SK-N-SH (cell line): Measurements from ENCODE around the gene BABAM2. TPM values are rescaled to one million over a fixed set of nuclear protein-coding genes. Genes with fewer than 3 reads are reported as not detected.

ENCODE experiments used
- CTCF ChIA-PET: fragments of 300-600, 350-600 bp; formaldehyde crosslinking; extraction: SDS; loops from one replicate; lab custom pipeline; 2021; lab: Yijun Ruan, JAX
- POLR2A ChIA-PET: fragments of 350-600 bp; sonication (Branson Sonifier 250); formaldehyde crosslinking; extraction: SDS; loops from one replicate; lab custom pipeline; 2020; ENCODE audit warnings: antibody characterized with exemption, inconsistent platforms; lab: Yijun Ruan, JAX
- DNase-seq: peaks from one replicate; pipeline ENCODE4 v3.0.0; 2012
- H2AFZ ChIP-seq: fragments of 200-600 bp; sonication (generic); 2 replicates; pipeline ENCODE4 v1.8.1; 2016; ENCODE audit warnings: antibody characterized with exemption, mild to moderate bottlenecking, low read depth
- H3F3A ChIP-seq: fragments of 200-600 bp; sonication (generic); replicated peaks from 2 replicates; pipeline ENCODE3; 2016; ENCODE audit warnings: antibody characterized with exemption, mild to moderate bottlenecking; ENCODE audit not compliant: insufficient read depth
- H3K27ac ChIP-seq, 2 experiments: fragments of 200-500 bp in 1 of 2; fragments of 200-600 bp in 1 of 2; sonication (Bioruptor generic) in 1 of 2; sonication (generic), shearing (Covaris generic) in 1 of 2; 2 replicates each; pipeline versions ENCODE4 v1.5.1 to v1.6.1; 2014 to 2016; ENCODE audit warnings: low read depth in 2 of 2, inconsistent platforms in 1 of 2, low read length in 1 of 2, mild to moderate bottlenecking in 1 of 2, mixed read lengths in 1 of 2
- H3K27me3 ChIP-seq: fragments of 200-600 bp; sonication (generic), shearing (Covaris generic); 2 replicates; pipeline ENCODE4 v1.6.1; 2016; ENCODE audit warnings: mixed run types; ENCODE audit not compliant: insufficient read depth
- H3K36me3 ChIP-seq, 2 experiments: fragments of 200-500 bp in 1 of 2; fragments of 200-600 bp in 1 of 2; sonication (Bioruptor generic) in 1 of 2; sonication (generic) in 1 of 2; replicated peaks in 1 of 2; 2 replicates each; pipeline versions ENCODE3 to v1.5.1; 2014 to 2016; ENCODE audit warnings: low read length in 1 of 2, mild to moderate bottlenecking in 1 of 2; ENCODE audit not compliant: insufficient read depth in 2 of 2, control insufficient read depth in 1 of 2
- H3K4me1 ChIP-seq, 2 experiments: fragments of 200-500 bp in 1 of 2; fragments of 200-600 bp in 1 of 2; sonication (Bioruptor generic) in 1 of 2; sonication (generic), shearing (Covaris generic) in 1 of 2; 2 replicates each; pipeline versions ENCODE4 v1.5.1 to v1.6.1; 2014 to 2016; ENCODE audit warnings: low read depth in 1 of 2, low read length in 1 of 2, mixed run types in 1 of 2; ENCODE audit not compliant: insufficient read depth in 2 of 2, control insufficient read depth in 1 of 2
- H3K4me2 ChIP-seq: fragments of 200-600 bp; sonication (generic), shearing (Covaris generic); 2 replicates; pipeline ENCODE4 v1.6.1; 2017; ENCODE audit warnings: mixed run types
- H3K4me3 ChIP-seq, 2 experiments: fragments of 200-500 bp in 1 of 2; fragments of 200-600 bp in 1 of 2; sonication (Bioruptor generic) in 1 of 2; sonication (generic), shearing (Covaris generic) in 1 of 2; 2 replicates each; pipeline versions ENCODE4 v1.5.1 to v1.8.1; 2014 to 2016; ENCODE audit warnings: low read depth in 2 of 2, inconsistent platforms in 1 of 2, low read length in 1 of 2, mild to moderate bottlenecking in 1 of 2, mixed read lengths in 1 of 2, moderate library complexity in 1 of 2
- H3K79me2 ChIP-seq: fragments of 200-600 bp; sonication (generic); 2 replicates; pipeline ENCODE4 v1.8.1; 2017; ENCODE audit warnings: mild to moderate bottlenecking; ENCODE audit not compliant: insufficient read depth
- H3K9ac ChIP-seq: fragments of 200-600 bp; sonication (generic); 2 replicates; pipeline ENCODE4 v1.6.1; 2017; ENCODE audit warnings: mixed run types
- H3K9me2 ChIP-seq: fragments of 200-600 bp; sonication (generic); 2 replicates; pipeline ENCODE4 v1.6.1; 2017; ENCODE audit warnings: mixed run types
- H3K9me3 ChIP-seq: fragments of 200-600 bp; sonication (generic); 2 replicates; pipeline ENCODE4 v1.6.1; 2017; ENCODE audit warnings: mixed run types, mild to moderate bottlenecking, moderate library complexity
- H4K20me1 ChIP-seq: fragments of 200-600 bp; sonication (generic); 2 replicates; pipeline ENCODE4 v1.6.1; 2017; ENCODE audit warnings: mild to moderate bottlenecking, mixed run types; ENCODE audit not compliant: insufficient read depth
- CHD2 ChIP-seq: fragments of 150-350 bp; IDR thresholded peaks from 2 replicates; pipeline ENCODE4 v1.6.1; 2018; ENCODE audit warnings: low read length; ENCODE audit not compliant: partially characterized antibody
- ELF1 ChIP-seq: IDR thresholded peaks from 2 replicates; pipeline ENCODE4 v1.4.0; 2012
- EP300 ChIP-seq, 2 experiments: IDR thresholded peaks; 2 replicates each; pipeline versions ENCODE4 v1.4.0 to v1.6.1; 2012; ENCODE audit warnings: borderline replicate concordance in 1 of 2, low read depth in 1 of 2, low read length in 1 of 2
- EZH2phosphoT487 ChIP-seq: fragments of 200-600 bp; sonication (generic); IDR thresholded peaks from 2 replicates; pipeline ENCODE4 v1.6.1; 2017; ENCODE audit warnings: low read depth, mixed run types, mild to moderate bottlenecking, antibody characterized with exemption, moderate library complexity, borderline replicate concordance
- FOXM1 ChIP-seq: IDR thresholded peaks from 2 replicates; pipeline ENCODE4 v1.4.0; 2012; ENCODE audit warnings: low read depth, mild to moderate bottlenecking
- GABPA ChIP-seq: IDR thresholded peaks from 2 replicates; pipeline ENCODE4 v1.4.0; 2012; ENCODE audit warnings: low read depth, mild to moderate bottlenecking
- GATA2 ChIP-seq: sonication (generic); formaldehyde crosslinking; IDR thresholded peaks from 2 replicates; pipeline ENCODE4 v1.5.0; 2020; ENCODE audit warnings: mild to moderate bottlenecking, missing genetic modification reagents
- MEF2A ChIP-seq: IDR thresholded peaks from 2 replicates; pipeline ENCODE4 v1.4.0; 2012; ENCODE audit warnings: low read depth, borderline replicate concordance
- MXI1 ChIP-seq: IDR thresholded peaks from 2 replicates; pipeline ENCODE4 v1.6.1; 2012; ENCODE audit warnings: mild to moderate bottlenecking, low read depth, low read length, improper control_type of control experiment
- NRF1 ChIP-seq: IDR thresholded peaks from 2 replicates; pipeline ENCODE4 v1.6.1; 2012; ENCODE audit warnings: low read depth, mild to moderate bottlenecking, low read length
- RFX5 ChIP-seq: IDR thresholded peaks from 2 replicates; pipeline ENCODE4 v1.6.1; 2012; ENCODE audit warnings: mild to moderate bottlenecking, improper control_type of control experiment, low read length
- RXRA ChIP-seq: IDR thresholded peaks from 2 replicates; pipeline ENCODE4 v1.4.0; 2012; ENCODE audit warnings: low read depth, mild to moderate bottlenecking, borderline replicate concordance
- TAF1 ChIP-seq: IDR thresholded peaks from 2 replicates; pipeline ENCODE4 v1.6.1; 2012; ENCODE audit warnings: low read depth, mild to moderate bottlenecking, low read length, moderate library complexity, borderline replicate concordance
- TCF12 ChIP-seq: IDR thresholded peaks from 2 replicates; pipeline ENCODE4 v1.4.0; 2012
- TEAD4 ChIP-seq: IDR thresholded peaks from 2 replicates; pipeline ENCODE4 v1.4.0; 2012; ENCODE audit warnings: mild to moderate bottlenecking, borderline replicate concordance; ENCODE audit not compliant: insufficient read depth
- YY1 ChIP-seq: IDR thresholded peaks from 2 replicates; pipeline ENCODE4 v1.4.0; 2012; ENCODE audit warnings: low read depth, mild to moderate bottlenecking
- WGBS: methylation state at CpG from one replicate; pipeline ENCODE4 v1.1.6; 2017; ENCODE audit warnings: low lambda C conversion rate; 5-methylcytosine and 5-hydroxymethylcytosine counted together
- polyA plus RNA-seq, 3 experiments: library from polyadenylated mRNA; depleted of rRNA; stranded (reverse); fragments of >200 nt; gene quantifications; 2 replicates each; pipeline ENCODE4 v1.2.3, GENCODE V29; 2012
- TF ChIP-seq, protein P1 (sequence below): fragments of 200-600 bp; sonication (generic); IDR thresholded peaks from 2 replicates; pipeline ENCODE4 v1.6.1; 2017; ENCODE audit warnings: antibody characterized with exemption, mild to moderate bottlenecking, moderate library complexity
- TF ChIP-seq, protein P2 (sequence below): IDR thresholded peaks from 2 replicates; pipeline ENCODE4 v1.4.0; 2012; ENCODE audit warnings: low read depth
- TF ChIP-seq, protein P3 (sequence below): IDR thresholded peaks from 2 replicates; pipeline ENCODE4 v1.4.0; 2012; ENCODE audit warnings: low read depth, borderline replicate concordance
- TF ChIP-seq, protein P4 (sequence below): fragments of 150-350 bp; IDR thresholded peaks from 2 replicates; pipeline ENCODE4 v1.6.1; 2016; ENCODE audit warnings: mild to moderate bottlenecking, low read depth, low read length

BABAM2 gene
- polyA plus RNA-seq, 1 of the 3 experiments (the other 2 are of a cell fraction): 34.0 TPM

DNA sequence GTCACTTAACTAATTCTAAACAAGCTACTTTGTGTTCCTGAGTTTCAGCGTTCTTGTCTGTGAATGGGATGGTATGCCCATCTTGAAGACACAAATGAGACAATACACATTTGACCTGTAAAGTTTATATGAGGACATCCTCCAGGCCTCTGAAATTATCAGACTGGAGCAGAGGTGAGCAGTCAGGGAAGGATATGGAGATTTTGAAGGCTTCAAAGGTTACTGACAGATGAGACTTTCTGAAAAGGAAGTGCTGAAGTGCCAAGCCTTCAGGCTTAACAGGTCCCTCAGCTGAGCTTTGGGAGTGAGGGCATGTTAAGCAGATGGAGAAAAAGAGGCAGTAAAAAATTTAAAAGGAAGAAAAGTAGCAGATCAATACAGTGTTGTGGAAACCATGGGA is 391.2 kb downstream of the BABAM2 start:
- no peaks in the 10 kb centered on the region for H3K27me3 ChIP-seq
- no peak for DNase-seq
- H3K9ac ChIP-seq: no peak overlapping the region
- H3K36me3 ChIP-seq: no peaks in the 10 kb centered on the region
- no peaks in the 10 kb centered on the region for H4K20me1 ChIP-seq
- POLR2A ChIA-PET: no interaction called here
- TF ChIP-seq TCF12: no peak
- TF ChIP-seq CHD2: no peak
- TF ChIP-seq, protein P1, sequence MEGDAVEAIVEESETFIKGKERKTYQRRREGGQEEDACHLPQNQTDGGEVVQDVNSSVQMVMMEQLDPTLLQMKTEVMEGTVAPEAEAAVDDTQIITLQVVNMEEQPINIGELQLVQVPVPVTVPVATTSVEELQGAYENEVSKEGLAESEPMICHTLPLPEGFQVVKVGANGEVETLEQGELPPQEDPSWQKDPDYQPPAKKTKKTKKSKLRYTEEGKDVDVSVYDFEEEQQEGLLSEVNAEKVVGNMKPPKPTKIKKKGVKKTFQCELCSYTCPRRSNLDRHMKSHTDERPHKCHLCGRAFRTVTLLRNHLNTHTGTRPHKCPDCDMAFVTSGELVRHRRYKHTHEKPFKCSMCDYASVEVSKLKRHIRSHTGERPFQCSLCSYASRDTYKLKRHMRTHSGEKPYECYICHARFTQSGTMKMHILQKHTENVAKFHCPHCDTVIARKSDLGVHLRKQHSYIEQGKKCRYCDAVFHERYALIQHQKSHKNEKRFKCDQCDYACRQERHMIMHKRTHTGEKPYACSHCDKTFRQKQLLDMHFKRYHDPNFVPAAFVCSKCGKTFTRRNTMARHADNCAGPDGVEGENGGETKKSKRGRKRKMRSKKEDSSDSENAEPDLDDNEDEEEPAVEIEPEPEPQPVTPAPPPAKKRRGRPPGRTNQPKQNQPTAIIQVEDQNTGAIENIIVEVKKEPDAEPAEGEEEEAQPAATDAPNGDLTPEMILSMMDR: no peak
- TF ChIP-seq, protein P2, sequence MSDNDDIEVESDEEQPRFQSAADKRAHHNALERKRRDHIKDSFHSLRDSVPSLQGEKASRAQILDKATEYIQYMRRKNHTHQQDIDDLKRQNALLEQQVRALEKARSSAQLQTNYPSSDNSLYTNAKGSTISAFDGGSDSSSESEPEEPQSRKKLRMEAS: no peak
- no peak for TF ChIP-seq GATA2 (CRISPR knock-in tag)
- TF ChIP-seq TAF1: no peak
- TF ChIP-seq, protein P3, sequence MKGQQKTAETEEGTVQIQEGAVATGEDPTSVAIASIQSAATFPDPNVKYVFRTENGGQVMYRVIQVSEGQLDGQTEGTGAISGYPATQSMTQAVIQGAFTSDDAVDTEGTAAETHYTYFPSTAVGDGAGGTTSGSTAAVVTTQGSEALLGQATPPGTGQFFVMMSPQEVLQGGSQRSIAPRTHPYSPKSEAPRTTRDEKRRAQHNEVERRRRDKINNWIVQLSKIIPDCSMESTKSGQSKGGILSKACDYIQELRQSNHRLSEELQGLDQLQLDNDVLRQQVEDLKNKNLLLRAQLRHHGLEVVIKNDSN: no peak
- no peak for TF ChIP-seq NRF1
- no peak for TF ChIP-seq EP300 (IDR thresholded peaks at IDR 0.05; ENCODE audit: borderline replicate concordance in 1 of 2, low read depth in 1 of 2, low read length in 1 of 2)
- no peak overlapping the region for H3K27ac ChIP-seq
- H3K79me2 ChIP-seq: no peaks in the 10 kb centered on the region
- H3K4me2 ChIP-seq: no peak overlapping the region
- WGBS: 100% methylated on average over 1 of the region's 1 CpG
- no peak overlapping the region for H2AFZ ChIP-seq
- peaks cover 10% of the 10 kb centered on the region for H3F3A ChIP-seq
- no peak overlapping the region for H3K4me3 ChIP-seq
- CTCF ChIA-PET: interaction anchor here (0.9 to 1.5 kb wide), 4 partner anchors 9 to 245 kb away, joined by 3 to 4 read pairs (median 4); no protein-coding TSS in a partner anchor
- no peaks in the 10 kb centered on the region for H3K9me3 ChIP-seq
- H3K4me1 ChIP-seq: peaks cover 0 to 9% of the 10 kb centered on the region in 2 experiments; a peak in 3 of 4 replicates
- H3K9me2 ChIP-seq: no peaks in the 10 kb centered on the region

DNA sequence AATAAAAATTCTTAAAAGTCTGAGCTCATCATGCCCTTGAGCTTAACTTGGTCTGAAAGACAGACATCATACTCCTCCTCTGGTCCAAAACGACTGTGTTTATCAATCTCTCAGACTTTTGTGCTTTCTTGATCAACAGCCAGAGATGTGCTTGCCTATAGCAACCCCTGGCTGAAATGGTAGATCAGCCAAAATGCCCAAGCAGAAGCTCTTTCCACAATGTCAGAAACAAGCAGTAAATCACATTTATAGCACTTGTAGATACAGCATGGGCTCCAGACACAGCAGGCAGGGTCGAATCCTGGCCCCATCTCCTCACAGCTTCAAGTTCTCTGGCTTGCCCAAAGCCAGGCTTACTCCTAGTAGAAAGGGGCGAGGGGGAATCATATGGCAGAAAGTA is 391.7 kb downstream of the BABAM2 start:
- Histone ChIP-seq H3K27me3 (no peaks in the 10 kb centered on the region), H3K9me2 (no peaks in the 10 kb centered on the region), H3K27ac (no peak overlapping the region), H3K9ac (no peak overlapping the region), H3K9me3 (no peaks in the 10 kb centered on the region), H3K79me2 (no peaks in the 10 kb centered on the region), H3K4me2 (no peak overlapping the region), H3K4me1 (peaks cover 0 to 4% of the 10 kb centered on the region in 2 experiments; a peak in 2 of 4 replicates), H4K20me1 (no peaks in the 10 kb centered on the region), H3K4me3 (no peak overlapping the region), H2AFZ (no peak overlapping the region), H3K36me3 (no peaks in the 10 kb centered on the region)
- CTCF ChIA-PET: interaction anchor here (0.9 to 1.5 kb wide), 4 partner anchors 9 to 245 kb away, joined by 3 to 4 read pairs (median 4); no protein-coding TSS in a partner anchor
- 80% methylated on average over 3 of the region's 3 CpGs for WGBS
- TF ChIP-seq NRF1 (no peak), FOXM1 (no peak), TCF12 (no peak), RFX5 (no peak), MXI1 (no peak), MEF2A (no peak), RXRA (no peak), YY1 (no peak), EZH2phosphoT487 (no peak), ELF1 (no peak), TEAD4 (no peak), EP300 (IDR thresholded peaks at IDR 0.05; ENCODE audit: borderline replicate concordance in 1 of 2, low read depth in 1 of 2, low read length in 1 of 2) (no peak), GABPA (no peak)
- TF ChIP-seq, protein P4, sequence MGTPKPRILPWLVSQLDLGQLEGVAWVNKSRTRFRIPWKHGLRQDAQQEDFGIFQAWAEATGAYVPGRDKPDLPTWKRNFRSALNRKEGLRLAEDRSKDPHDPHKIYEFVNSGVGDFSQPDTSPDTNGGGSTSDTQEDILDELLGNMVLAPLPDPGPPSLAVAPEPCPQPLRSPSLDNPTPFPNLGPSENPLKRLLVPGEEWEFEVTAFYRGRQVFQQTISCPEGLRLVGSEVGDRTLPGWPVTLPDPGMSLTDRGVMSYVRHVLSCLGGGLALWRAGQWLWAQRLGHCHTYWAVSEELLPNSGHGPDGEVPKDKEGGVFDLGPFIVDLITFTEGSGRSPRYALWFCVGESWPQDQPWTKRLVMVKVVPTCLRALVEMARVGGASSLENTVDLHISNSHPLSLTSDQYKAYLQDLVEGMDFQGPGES: no peak
- TF ChIP-seq, protein P3: no peak
- TF ChIP-seq, all 33 proteins: peak for 0
- POLR2A ChIA-PET: no interaction called here
- no peak for DNase-seq
- H3F3A ChIP-seq: peaks cover 10% of the 10 kb centered on the region
